ENCODE data around the gene SEC14L6. TPM values are rescaled to one million over a fixed set of nuclear protein-coding genes. Genes with fewer than 3 reads are reported as not detected.

SEC14L6 gene
- total RNA-seq, 1 experiment from 2014 or later: 0.26 TPM

- H3K27me3 Mint-ChIP-seq (ENCODE audit: unreplicated experiment): no peaks in the 10 kb centered on the region
- no peak for TF ChIP-seq CTCF (IDR thresholded peaks at IDR 0.05; ENCODE audit: unreplicated experiment)
- intact Hi-C loops (cut with micrococcal nuclease; ENCODE audit: unreplicated experiment): no loop called here
- H3K36me3 Mint-ChIP-seq (ENCODE audit: insufficient read depth, unreplicated experiment): peaks cover 52% of the 10 kb centered on the region
- CTCF ChIA-PET: no interaction called here
- no TSS peak for BruUV-seq (replicated peaks)
- no peak for DNase-seq
- H3K27ac Mint-ChIP-seq (ENCODE audit: unreplicated experiment): no peak overlapping the region
- no peaks in the 10 kb centered on the region for H3K4me1 Mint-ChIP-seq (ENCODE audit: low read depth, unreplicated experiment)
- no peaks in the 10 kb centered on the region for H3K9me3 Mint-ChIP-seq (ENCODE audit: low read depth, unreplicated experiment)
- no peak overlapping the region for H3K4me3 Mint-ChIP-seq (ENCODE audit: low read depth, unreplicated experiment)
Measured at GRCh38 chr22:30582051-30582450, 35.5 kb upstream of the SEC14L6 start.

DNA sequence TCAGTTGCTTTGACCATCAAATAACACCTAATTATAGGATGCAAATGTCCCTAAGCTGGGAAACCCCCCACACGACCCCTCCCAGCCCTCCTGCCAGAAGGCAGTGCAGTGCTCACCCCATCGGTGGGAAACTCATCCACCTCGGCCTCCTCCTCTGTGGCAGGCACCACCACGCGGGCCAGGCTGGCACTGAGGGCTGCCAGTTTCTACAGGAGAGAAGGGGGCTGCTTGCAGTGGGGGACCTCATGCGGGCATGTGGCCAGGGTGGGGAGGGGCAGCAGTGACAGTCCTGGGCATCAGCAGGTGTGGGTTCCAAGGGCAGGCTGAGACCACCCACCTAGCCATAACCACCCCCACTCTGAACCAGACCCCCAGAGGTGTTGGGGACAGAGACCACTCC is 34.4 kb upstream of the SEC14L6 start:
- no peaks in the 10 kb centered on the region for H3K4me1 Mint-ChIP-seq (ENCODE audit: low read depth, unreplicated experiment)
- no peak overlapping the region for H3K27ac Mint-ChIP-seq (ENCODE audit: unreplicated experiment)
- DNase-seq: no peak
- no peaks in the 10 kb centered on the region for H3K27me3 Mint-ChIP-seq (ENCODE audit: unreplicated experiment)
- no peaks in the 10 kb centered on the region for H3K9me3 Mint-ChIP-seq (ENCODE audit: low read depth, unreplicated experiment)
- no peak overlapping the region for H3K4me3 Mint-ChIP-seq (ENCODE audit: low read depth, unreplicated experiment)
- peaks cover 49% of the 10 kb centered on the region for H3K36me3 Mint-ChIP-seq (ENCODE audit: insufficient read depth, unreplicated experiment)
- CTCF ChIA-PET: no interaction called here
- no peak for TF ChIP-seq CTCF (IDR thresholded peaks at IDR 0.05; ENCODE audit: unreplicated experiment)
- intact Hi-C loops (cut with micrococcal nuclease; ENCODE audit: unreplicated experiment): no loop called here
- no TSS peak for BruUV-seq (replicated peaks)

- H3K27me3 Mint-ChIP-seq (ENCODE audit: unreplicated experiment): no peaks in the 10 kb centered on the region
- no peak for DNase-seq
- intact Hi-C loops (cut with micrococcal nuclease; ENCODE audit: unreplicated experiment): no loop called here
- no peak overlapping the region for H3K4me3 Mint-ChIP-seq (ENCODE audit: low read depth, unreplicated experiment)
- H3K9me3 Mint-ChIP-seq (ENCODE audit: low read depth, unreplicated experiment): no peaks in the 10 kb centered on the region
- H3K4me1 Mint-ChIP-seq (ENCODE audit: low read depth, unreplicated experiment): peaks cover 7% of the 10 kb centered on the region
- CTCF ChIA-PET: no interaction called here
- BruUV-seq (replicated peaks): no TSS peak
- H3K27ac Mint-ChIP-seq (ENCODE audit: unreplicated experiment): no peak overlapping the region
- no peak for TF ChIP-seq CTCF (IDR thresholded peaks at IDR 0.05; ENCODE audit: unreplicated experiment)
- H3K36me3 Mint-ChIP-seq (ENCODE audit: insufficient read depth, unreplicated experiment): peaks cover 54% of the 10 kb centered on the region
Measured at GRCh38 chr22:30578481-30578880, 31.9 kb upstream of the SEC14L6 start.

- Mint-ChIP-seq H3K4me1 (ENCODE audit: low read depth, unreplicated experiment) (peaks cover 20% of the 10 kb centered on the region), H3K27me3 (ENCODE audit: unreplicated experiment) (no peaks in the 10 kb centered on the region), H3K27ac (ENCODE audit: unreplicated experiment) (no peak overlapping the region), H3K9me3 (ENCODE audit: low read depth, unreplicated experiment) (no peaks in the 10 kb centered on the region), H3K36me3 (ENCODE audit: insufficient read depth, unreplicated experiment) (peaks cover 54% of the 10 kb centered on the region), H3K4me3 (ENCODE audit: low read depth, unreplicated experiment) (peak overlapping the region; percentile 58)
- CTCF ChIA-PET: no interaction called here
- no peak for TF ChIP-seq CTCF (IDR thresholded peaks at IDR 0.05; ENCODE audit: unreplicated experiment)
- intact Hi-C loops (cut with micrococcal nuclease; ENCODE audit: unreplicated experiment): no loop called here
- no TSS peak for BruUV-seq (replicated peaks)
- DNase-seq: no peak
Measured at GRCh38 chr22:30575859-30576258, 29.3 kb upstream of the SEC14L6 start.
